ENCODE results near the gene ZBTB25. TPM values are rescaled to one million over a fixed set of nuclear protein-coding genes. Genes with fewer than 3 reads are reported as not detected.
"Not testable (repeated sequence)": the region's sequence is repeated elsewhere in the genome, so short reads cannot be mapped to it uniquely, and the experiment has no call there.

Gene ZBTB25
- total and polyA plus RNA-seq, 10 donors, result 5.0 to 27.5 (median 17.6) TPM

- Histone ChIP-seq H3K27me3 (replicated peaks in 1 of 7) (no peaks in the 10 kb centered on the region), H3K9me3 (no peaks in the 10 kb centered on the region), H3K4me3 (no peak overlapping the region), H3K27ac (no peak overlapping the region), H3K4me1 (peaks cover 0 to 52% (median 23%) of the 10 kb centered on the region in 6 donors), H3K36me3 (peaks cover 0 to 49% (median 22%) of the 10 kb centered on the region in 6 donors)
- intact Hi-C loops (cut with DNase I; ENCODE audit: low total_unique reads), result no loop called here
- WGBS, 5 donors, result 87 to 97% (median 94%) methylated on average over 4 of the region's 4 CpGs
- no peak for DNase-seq
- TF ChIP-seq CTCF (IDR thresholded peaks at IDR 0.05 in 8 of 11, conservative IDR thresholded peaks at IDR 0.05 in 3 of 11) (no peak), POLR2A (IDR thresholded peaks at IDR 0.05) (no peak), POLR2AphosphoS5 (IDR thresholded peaks at IDR 0.05) (no peak)
Observed at GRCh38 chr14:64520699-64521098, 17.1 kb upstream of the ZBTB25 start.

- no peak for DNase-seq
- H3K27me3 ChIP-seq (replicated peaks in 1 of 7), result no peaks in the 10 kb centered on the region
- TF ChIP-seq POLR2AphosphoS5 (IDR thresholded peaks at IDR 0.05) (no peak), CTCF (IDR thresholded peaks at IDR 0.05 in 8 of 11, conservative IDR thresholded peaks at IDR 0.05 in 3 of 11) (no peak), POLR2A (IDR thresholded peaks at IDR 0.05) (no peak)
- no peak overlapping the region for H3K4me3 ChIP-seq
- H3K27ac ChIP-seq, result no peak overlapping the region
- no peaks in the 10 kb centered on the region for H3K9me3 ChIP-seq
- peaks cover 0 to 30% (median 20%) of the 10 kb centered on the region in 6 donors for H3K36me3 ChIP-seq
- WGBS, 5 donors, result 69 to 94% (median 91%) methylated on average over 4 of the region's 4 CpGs
- intact Hi-C loops (cut with DNase I; ENCODE audit: low total_unique reads), result no loop called here
- peaks cover 4 to 76% (median 41%) of the 10 kb centered on the region in 6 donors for H3K4me1 ChIP-seq
Observed at GRCh38 chr14:64518229-64518628, 14.6 kb upstream of the ZBTB25 start.

- WGBS, 5 donors, result 76 to 96% (median 93%) methylated on average over 6 of the region's 6 CpGs
- H3K4me3 ChIP-seq; intact Hi-C loops (cut with DNase I; ENCODE audit: low total_unique reads); H3K27me3 ChIP-seq (replicated peaks in 1 of 7); H3K27ac ChIP-seq; H3K9me3 ChIP-seq; DNase-seq: not testable (repeated sequence)
- Histone ChIP-seq H3K36me3 (peaks cover 0 to 28% (median 14%) of the 10 kb centered on the region in 6 donors), H3K4me1 (peaks cover 9 to 82% (median 46%) of the 10 kb centered on the region in 6 donors)
Observed at GRCh38 chr14:64517667-64518066, 14.0 kb upstream of the ZBTB25 start.

GRCh38 chr14:64516969-64517368, 13.3 kb upstream of the ZBTB25 start:
- Histone ChIP-seq H3K27ac (no peak overlapping the region), H3K4me1 (peaks cover 14 to 86% (median 53%) of the 10 kb centered on the region in 6 donors), H3K36me3 (peaks cover 0 to 21% (median 7%) of the 10 kb centered on the region in 6 donors), H3K4me3 (no peak overlapping the region), H3K9me3 (no peaks in the 10 kb centered on the region), H3K27me3 (replicated peaks in 1 of 7) (no peaks in the 10 kb centered on the region)
- intact Hi-C loops (cut with DNase I; ENCODE audit: low total_unique reads), result no loop called here
- no peak for TF ChIP-seq POLR2A (IDR thresholded peaks at IDR 0.05)
- no peak for TF ChIP-seq POLR2AphosphoS5 (IDR thresholded peaks at IDR 0.05)
- TF ChIP-seq CTCF (IDR thresholded peaks at IDR 0.05 in 8 of 11, conservative IDR thresholded peaks at IDR 0.05 in 3 of 11), result no peak
- WGBS, 5 donors, result 60 to 76% (median 66%) methylated on average over 1 of the region's 1 CpG
- no peak for DNase-seq

GRCh38 chr14:64515053-64515452, 11.4 kb upstream of the ZBTB25 start:
- 62 to 84% (median 69%) methylated on average over 1 of the region's 1 CpG for WGBS, 5 donors
- Histone ChIP-seq H3K27ac (no peak overlapping the region), H3K36me3 (peaks cover 0 to 9% (median 0%) of the 10 kb centered on the region in 6 donors), H3K27me3 (replicated peaks in 1 of 7) (no peaks in the 10 kb centered on the region), H3K9me3 (no peaks in the 10 kb centered on the region), H3K4me3 (no peak overlapping the region), H3K4me1 (peaks cover 27 to 86% (median 72%) of the 10 kb centered on the region in 6 donors)
- intact Hi-C loops (cut with DNase I; ENCODE audit: low total_unique reads), result no loop called here
- no peak for DNase-seq
- TF ChIP-seq CTCF (IDR thresholded peaks at IDR 0.05 in 8 of 11, conservative IDR thresholded peaks at IDR 0.05 in 3 of 11) (no peak), POLR2A (IDR thresholded peaks at IDR 0.05) (no peak), POLR2AphosphoS5 (IDR thresholded peaks at IDR 0.05) (no peak)

Measured in spleen (tissue), 11 donors.